Measurements from ENCODE around the gene TTF1. TPM values are rescaled to one million over a fixed set of nuclear protein-coding genes. Genes with fewer than 3 reads are reported as not detected.

TTF1 gene
- total RNA-seq, 4 donors from 2014 or later: 7.9 to 19.1 (median 10.2) TPM

- ATAC-seq (ENCODE audit: low FRiP score) (no peak), DNase-seq (ENCODE audit: low spot score) (no peak)
- TF ChIP-seq CTCF (IDR thresholded peaks at IDR 0.05): no peak
These were observed 18.4 kb upstream of the TTF1 start for GRCh38 chr9:132424857-132425674.

DNA sequence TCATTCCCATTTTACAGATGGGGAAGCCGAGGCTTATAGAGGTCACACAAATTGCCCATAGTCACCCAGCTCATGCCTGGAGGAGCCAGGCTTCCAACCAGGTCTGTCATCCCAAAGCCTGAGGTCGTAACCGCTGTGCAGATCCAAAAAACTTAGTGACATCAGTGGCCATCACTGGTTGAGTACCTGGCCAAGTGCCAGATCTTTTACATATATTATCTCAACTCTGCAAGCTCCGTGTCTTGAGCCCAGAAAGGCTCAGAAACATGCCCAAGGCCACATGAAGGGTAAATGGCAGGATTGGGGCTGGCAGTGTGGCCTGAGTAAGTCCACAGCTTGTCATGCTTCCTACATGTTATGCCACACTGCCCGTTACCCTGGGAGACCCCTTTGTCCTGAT lies 16.9 kb upstream of the TTF1 start:
- TF ChIP-seq CTCF (IDR thresholded peaks at IDR 0.05): no peak
- DNase-seq (ENCODE audit: low spot score): no peak

DNA sequence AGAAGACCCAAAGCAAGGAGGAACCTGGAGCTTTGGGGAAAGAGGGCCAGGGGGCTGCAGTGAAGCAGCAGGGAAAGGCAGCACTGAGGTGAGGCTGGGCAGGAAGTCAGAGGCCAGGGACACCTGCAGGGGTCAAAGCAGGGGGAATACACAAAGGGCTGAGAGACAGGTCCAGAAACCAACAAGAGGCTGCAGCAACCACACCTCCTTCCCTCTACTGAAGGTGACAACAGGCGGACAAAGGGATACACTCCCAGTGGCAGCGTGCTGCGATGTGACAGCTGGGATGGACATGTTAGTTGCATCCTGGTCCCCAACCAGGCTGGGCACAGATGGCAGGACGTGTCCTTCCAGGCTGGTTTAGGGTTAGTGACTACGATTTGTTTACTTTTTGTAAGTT lies 15.9 kb upstream of the TTF1 start:
- ATAC-seq (ENCODE audit: low FRiP score) (no peak), DNase-seq (ENCODE audit: low spot score) (no peak)
- no peak for TF ChIP-seq CTCF (IDR thresholded peaks at IDR 0.05)

More for the DNA sequence above, 16.9 kb upstream of the TTF1 start:
- no peak for ATAC-seq (ENCODE audit: low FRiP score)

- TF ChIP-seq CTCF (IDR thresholded peaks at IDR 0.05): no peak
- ATAC-seq (ENCODE audit: low FRiP score): no peak
- no peak for DNase-seq (ENCODE audit: low spot score)
These were observed 12.2 kb upstream of the TTF1 start for GRCh38 chr9:132418726-132419363.

- ATAC-seq (ENCODE audit: low FRiP score) (no peak), DNase-seq (ENCODE audit: low spot score) (no peak)
- TF ChIP-seq CTCF (IDR thresholded peaks at IDR 0.05): no peak
These were observed 8.5 kb upstream of the TTF1 start for GRCh38 chr9:132415181-132415580.

DNA sequence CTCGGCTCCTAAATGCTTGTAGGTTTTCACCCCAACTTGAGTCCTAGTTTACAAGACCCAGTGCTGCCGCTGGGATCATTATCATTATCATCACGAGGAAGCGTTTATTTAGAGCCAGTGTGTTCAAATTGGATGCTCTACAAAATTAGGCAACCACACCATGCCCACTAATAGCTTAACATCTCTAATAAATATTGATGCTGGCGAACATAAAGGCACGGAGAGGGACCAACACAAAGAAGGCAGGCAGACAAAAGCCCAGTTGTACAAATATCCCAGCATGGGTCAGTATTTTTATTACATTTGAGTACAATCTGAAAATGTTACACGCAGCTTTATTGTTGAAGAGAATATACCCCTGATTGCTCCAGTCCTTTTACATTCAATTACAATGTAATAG lies 8.1 kb upstream of the TTF1 start:
- DNase-seq (ENCODE audit: low spot score) (no peak), ATAC-seq (ENCODE audit: low FRiP score) (no peak)
- TF ChIP-seq CTCF (IDR thresholded peaks at IDR 0.05): no peak

DNA sequence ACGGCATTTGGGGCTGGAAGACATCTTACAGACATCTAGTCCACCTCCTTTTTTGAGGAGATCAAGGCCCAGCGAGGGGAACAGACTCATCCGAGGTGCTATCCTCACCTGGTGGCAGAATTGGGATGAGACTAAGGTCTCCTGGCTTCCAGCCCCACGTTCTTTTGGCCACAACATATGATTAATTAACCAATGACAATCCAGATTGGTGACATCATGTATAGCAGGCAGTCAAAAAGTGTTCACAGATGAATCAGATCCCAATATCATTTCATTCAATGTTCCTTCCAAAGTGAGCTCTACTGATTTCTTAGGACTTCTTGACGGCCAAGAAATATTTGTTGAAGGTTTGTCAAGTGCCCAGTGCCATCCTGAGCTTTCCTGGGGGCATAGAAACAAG lies 7.3 kb upstream of the TTF1 start:
- TF ChIP-seq CTCF (IDR thresholded peaks at IDR 0.05): no peak
- ATAC-seq (ENCODE audit: low FRiP score): no peak
- DNase-seq (ENCODE audit: low spot score): no peak
